ENCODE data around the gene PDC.
"Not testable (repeated sequence)": the region's sequence is repeated elsewhere in the genome, so short reads cannot be mapped to it uniquely, and the experiment has no call there.

The PDC gene

DNA sequence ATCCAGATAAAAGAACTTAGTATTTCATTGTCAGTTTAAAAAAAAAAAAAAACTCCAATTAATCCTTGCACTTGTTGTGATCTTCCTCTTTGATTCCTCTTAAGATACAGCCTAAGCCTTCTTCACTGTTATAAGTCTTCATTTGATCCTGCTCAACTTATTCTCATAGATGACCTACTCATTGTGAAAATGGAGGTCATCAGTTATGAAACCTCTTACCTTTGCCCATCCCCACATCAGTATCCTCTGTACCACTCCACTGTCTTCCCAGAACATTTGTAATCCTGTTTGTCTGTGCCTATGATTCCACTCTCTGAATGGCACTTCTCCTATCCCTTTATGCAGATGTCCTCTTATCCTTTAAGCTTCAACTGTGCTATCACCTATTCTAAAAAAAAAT lies 57.3 kb downstream of the PDC start:
- no peak for DNase-seq (ENCODE audit: low read depth in 2 of 2)

DNA sequence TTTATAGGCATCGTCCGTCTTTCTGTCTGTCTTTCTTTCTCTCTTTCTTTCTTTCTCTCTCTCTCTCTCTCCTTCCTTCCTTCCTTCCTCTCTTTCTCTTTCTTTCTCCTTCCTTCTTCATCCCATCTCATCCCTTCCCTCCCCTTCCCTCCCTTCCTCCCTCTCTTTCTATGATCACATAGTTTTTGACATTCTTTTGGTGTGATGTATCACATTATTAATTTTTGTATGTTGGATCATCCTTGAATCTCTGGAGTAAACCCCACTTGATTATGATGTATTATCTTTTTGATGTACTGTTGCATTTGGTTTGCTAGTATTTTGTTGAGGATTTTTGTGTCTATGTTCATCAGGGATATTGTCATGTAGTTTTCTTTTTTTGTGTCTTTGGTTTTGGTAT lies 59.5 kb downstream of the PDC start:
- DNase-seq (ENCODE audit: low read depth in 2 of 2), result not testable (repeated sequence)

All from stimulated activated CD8-positive, alpha-beta memory T cell treated with anti-CD3 and anti-CD28 coated beads, Interleukin-2, amount 100 ng/mL, for 1 hour (primary cell).